ENCODE data around the gene SYPL2.

GRCh38 chr1:109466452-109467300, at the start of gene SYPL2:
- TF ChIP-seq CTCF (IDR thresholded peaks at IDR 0.05; ENCODE audit: extremely low read depth in 1 of 2, insufficient read depth in 1 of 2, low read depth in 1 of 2, low read length in 2 of 2) (no peak), JUN (IDR thresholded peaks at IDR 0.05; ENCODE audit: borderline replicate concordance, insufficient read depth, insufficient read length, low read depth) (no peak), EZH2 (IDR thresholded peaks at IDR 0.05; ENCODE audit: borderline replicate concordance, low read depth, low read length, severe bottlenecking) (peak; percentile 94), MAX (IDR thresholded peaks at IDR 0.05; ENCODE audit: insufficient read depth, insufficient read length) (no peak), POLR2A (IDR thresholded peaks at IDR 0.05; ENCODE audit: low read depth, low read length) (no peak), MYC (IDR thresholded peaks at IDR 0.05; ENCODE audit: low read depth, low read length) (no peak), FOS (IDR thresholded peaks at IDR 0.05; ENCODE audit: borderline replicate concordance, insufficient read depth, low read length) (no peak), GATA2 (IDR thresholded peaks at IDR 0.05; ENCODE audit: insufficient read depth, insufficient read length, low read depth, low read length) (no peak)
